GM15510 (cell line): ENCODE measurements around the gene MRTFA.

ENCODE experiments used
- POLR2A ChIP-seq: IDR thresholded peaks from 3 replicates; pipeline ENCODE4 v1.6.1; 2011; ENCODE audit warnings: borderline replicate concordance; ENCODE audit not compliant: insufficient read length; ENCODE audit errors: extremely low read depth

The MRTFA gene

DNA sequence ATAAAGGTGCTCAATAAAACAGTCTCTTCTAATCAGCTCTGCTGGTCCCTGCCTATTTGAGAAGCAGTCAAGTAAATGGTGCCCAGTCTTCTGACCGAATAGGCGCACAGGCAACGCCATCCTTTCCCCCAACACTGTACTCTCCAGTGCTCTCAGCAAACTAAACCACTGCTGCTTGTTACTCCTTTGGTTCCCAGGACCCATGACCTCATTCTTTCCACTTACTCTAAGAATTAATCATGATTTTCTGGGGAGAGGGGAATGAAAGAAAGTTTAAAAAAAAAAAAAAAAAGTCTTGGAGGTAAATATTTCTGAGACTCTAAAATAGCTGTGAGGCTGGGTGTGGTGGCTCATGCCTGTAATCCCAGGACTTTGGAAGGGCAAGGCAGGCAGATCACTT is 202.4 kb downstream of the MRTFA start:
- no peak for TF ChIP-seq POLR2A

DNA sequence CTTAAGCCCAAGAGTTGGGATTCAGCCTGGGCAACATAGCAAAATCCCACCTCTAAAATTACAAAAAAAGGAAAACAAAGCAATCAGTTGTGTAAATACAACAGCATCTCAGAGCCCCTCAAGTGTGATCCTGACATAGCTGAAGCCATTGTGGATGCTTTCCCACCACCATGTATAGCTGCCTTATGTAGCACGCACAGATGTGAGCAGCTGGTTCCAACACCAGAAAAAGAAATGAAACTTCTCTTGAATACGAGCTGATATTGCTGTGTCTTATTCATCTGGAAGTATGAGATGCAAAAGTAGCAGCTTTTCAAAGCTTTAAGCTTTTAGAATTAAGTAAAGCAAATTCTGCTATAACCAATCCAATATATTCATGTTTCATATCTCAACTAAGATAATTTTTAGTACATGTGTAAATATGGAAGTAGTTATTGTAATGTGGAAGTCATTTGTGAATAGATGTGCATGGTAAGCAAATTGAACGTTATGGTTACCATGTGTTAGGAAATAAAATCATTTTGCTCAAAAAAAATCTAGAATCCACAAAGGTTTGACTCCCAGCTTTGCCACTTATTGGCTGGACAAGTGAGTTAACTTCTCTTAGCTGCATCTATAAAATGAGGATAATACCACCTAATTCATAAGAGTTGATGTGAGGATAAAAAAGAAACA is 203.0 kb downstream of the MRTFA start:
- no peak for TF ChIP-seq POLR2A

DNA sequence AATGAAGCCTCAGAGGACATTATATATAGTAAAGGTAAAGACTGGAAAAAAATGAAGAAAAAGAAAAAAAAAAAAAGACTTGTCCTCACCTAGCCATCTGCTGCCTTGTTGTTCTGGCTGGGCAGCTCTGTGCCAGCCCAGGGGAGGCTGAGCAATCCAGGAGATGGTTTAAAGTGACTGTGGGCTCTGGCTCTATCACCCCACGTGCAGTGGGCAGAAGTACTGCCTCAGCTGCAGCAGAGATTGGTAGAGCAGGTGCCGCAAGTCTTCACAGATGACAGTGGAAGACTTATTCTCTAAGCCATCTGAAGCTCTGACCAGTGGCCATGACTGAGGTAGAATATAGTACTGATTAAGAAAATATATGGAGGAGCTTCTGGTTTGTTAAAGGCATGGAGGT is 203.9 kb downstream of the MRTFA start:
- no peak for TF ChIP-seq POLR2A

DNA sequence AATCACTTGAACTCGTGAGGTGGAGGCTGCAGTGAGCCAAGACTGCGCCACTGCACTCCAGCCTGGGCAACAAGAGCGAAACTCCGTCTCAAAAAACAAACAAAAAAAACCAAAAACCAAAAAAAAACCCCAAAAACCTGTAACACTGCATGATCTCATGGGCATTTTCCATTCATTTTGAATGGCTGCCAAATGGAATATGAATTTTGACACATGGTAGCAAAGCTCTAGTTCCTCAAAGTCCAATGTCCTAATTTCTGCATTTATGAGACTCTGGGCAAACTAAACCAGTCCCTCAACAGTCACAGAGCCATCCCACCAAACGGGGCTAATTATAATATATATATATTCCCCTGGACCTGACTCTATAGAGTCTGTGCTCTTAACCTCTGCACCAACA is 204.4 kb downstream of the MRTFA start:
- TF ChIP-seq POLR2A: no peak

DNA sequence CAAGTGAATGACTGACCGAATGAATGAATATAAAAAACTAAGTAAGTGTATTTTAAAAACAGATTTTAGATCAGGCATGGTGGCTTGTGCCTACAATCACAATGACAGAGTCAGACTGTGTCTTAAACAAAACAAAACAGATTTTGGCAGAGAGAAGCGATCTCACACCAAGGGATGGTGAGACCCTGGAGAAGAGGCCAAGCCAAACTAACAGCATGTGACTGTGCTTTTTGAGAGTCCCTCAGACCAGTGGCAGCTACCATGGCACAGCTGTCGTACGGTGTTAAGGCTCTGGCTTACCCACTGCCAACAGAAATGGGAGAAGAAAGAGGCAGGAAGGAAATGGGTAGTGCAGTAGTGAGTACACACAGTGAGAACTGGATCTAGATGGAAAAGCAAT is 205.5 kb downstream of the MRTFA start:
- TF ChIP-seq POLR2A: no peak

DNA sequence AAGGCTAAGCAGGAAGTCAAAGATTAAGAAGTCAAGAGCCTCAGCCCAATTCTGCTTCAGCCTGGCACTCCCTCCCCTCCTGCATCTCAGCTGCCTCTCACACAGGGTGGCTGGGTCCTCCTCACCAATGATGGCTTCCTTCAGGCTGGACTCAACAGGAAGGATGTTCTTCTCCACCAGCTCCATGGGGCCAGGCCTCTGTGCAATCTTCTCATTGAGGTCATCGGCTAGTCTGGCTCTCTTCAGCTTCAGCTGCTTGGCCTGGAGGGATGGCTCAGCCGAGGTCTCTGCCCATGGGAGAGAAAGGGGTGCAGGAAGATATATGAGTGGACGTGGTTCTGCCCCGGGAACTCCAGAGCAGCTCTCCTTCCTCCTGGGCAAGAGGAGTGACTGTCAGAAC is 207.0 kb downstream of the MRTFA start:
- no peak for TF ChIP-seq POLR2A

DNA sequence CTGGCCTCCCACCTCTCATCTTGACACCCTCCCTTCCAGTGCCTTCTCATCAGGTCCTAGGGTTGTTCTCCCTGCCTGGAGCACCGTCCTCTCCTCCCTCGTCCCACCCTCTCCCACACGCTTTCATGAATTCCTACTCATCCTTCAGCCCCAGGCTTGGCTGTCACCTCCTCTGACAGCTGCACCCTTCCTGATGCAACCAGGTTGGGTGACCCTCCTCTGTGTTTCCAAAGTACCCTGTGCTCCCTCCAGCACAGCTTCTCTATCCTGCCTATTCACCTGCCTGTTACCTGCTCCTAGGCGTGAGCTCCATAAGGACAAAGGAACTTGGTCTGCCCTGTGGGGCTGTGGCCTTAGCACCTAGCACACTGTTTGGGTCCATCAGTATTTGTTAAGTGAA is 207.7 kb downstream of the MRTFA start:
- no peak for TF ChIP-seq POLR2A

DNA sequence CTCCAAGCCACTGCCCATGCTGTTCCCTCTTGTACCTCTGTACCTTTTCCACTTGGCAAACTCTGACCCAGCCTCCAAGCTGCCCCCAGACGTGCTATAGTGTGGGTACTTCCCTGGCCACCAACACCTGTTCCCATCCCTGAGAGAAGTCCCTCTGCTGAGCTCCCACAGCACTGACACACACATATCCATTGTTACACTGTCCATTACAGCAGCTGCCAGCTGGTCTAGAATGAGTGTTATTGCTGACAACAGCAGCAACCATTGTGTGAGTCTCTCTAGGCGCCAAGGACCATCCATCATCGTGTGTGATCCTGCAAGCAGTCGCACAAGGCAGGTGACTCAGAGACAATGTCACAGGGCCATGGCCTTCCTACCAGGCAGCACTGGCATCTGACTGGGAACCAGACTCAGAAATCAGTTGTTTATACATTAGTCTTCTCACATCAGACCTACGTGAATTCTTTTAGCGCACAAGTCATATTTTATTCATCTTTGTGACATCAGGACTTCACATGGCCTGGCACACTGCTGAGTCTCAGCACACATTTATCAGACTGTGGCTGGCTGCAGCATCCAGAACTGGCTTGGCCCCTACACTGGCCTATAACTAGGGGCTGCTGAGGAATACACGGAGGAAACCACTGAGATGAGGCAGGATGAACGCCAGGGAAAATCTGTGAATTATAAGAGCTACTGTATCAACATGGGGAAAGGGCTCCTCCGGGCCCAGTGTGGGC is 209.8 kb downstream of the MRTFA start:
- TF ChIP-seq POLR2A: no peak

DNA sequence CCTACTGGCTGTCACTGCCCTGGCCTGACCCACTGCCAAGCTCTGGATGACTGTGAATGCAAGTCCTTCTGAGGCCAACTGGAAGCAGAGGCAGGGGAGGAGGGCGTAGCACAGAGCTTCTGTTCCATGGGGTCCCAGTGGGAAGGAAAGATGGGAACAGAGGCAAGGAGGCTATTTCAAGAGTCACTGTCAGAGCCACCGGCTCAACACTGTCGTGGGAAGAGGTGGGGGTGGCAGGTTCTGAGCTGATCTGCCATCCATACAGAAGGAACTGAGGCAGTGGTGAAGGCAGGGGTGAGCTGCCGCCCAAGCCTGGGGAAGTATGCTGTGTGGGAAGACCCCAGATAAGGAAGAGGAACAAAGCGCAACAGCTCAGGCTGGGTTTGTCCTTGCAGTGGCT is 211.4 kb downstream of the MRTFA start:
- no peak for TF ChIP-seq POLR2A

DNA sequence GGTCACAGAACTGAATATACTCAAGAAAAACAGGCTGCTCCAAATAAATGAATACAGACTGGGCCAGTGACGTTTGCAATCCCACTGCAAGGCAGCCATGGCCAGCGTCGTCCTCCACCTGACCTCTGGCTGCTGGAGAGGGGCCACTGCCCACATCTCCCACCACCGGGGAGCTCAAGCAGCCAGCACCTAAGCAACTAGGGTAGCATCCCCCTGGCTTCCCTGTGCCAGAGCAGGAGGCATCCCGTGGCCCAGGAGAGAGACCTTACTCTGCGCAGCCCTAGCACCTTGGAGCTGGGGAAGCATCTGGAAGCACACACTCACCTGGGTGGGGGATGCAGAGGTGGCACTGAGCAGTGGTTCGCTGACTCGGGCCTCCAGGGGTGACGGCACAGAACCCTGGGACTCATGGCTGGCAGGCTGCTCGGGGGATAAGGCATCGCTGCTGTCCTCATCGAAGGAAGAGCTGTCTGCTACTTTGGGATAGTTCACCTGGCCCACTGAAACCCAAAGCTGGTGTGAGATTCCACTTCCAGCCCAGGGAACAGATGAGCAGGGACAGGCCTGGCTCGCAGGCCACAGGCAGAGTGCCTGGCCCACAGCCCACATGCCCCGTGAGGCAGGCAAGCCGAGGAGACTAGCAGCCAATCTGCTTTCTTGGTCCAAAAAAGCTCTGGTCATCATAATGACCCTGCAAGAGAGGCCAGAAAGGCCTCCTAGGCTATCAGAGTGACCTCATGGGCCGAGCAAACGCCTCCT is 212.5 kb downstream of the MRTFA start:
- no peak for TF ChIP-seq POLR2A

DNA sequence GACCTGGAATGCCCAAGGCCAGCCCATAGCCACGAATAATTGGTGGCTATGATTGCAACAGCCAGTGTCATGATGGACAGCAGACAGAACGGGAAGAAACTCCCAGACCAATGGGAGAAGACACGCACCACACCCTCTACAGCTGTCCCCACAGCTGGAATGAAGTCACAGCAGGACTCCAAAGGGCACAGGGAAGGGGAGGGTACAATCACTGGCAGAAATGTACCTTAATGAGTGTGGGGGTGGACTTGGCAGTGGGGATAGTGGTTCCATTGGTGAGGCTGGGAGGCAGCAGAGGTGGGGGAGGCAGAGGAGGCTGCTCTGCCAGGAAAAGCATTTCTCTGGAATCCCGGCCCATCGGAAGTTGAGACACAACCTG is 213.2 kb downstream of the MRTFA start:
- TF ChIP-seq POLR2A: no peak

DNA sequence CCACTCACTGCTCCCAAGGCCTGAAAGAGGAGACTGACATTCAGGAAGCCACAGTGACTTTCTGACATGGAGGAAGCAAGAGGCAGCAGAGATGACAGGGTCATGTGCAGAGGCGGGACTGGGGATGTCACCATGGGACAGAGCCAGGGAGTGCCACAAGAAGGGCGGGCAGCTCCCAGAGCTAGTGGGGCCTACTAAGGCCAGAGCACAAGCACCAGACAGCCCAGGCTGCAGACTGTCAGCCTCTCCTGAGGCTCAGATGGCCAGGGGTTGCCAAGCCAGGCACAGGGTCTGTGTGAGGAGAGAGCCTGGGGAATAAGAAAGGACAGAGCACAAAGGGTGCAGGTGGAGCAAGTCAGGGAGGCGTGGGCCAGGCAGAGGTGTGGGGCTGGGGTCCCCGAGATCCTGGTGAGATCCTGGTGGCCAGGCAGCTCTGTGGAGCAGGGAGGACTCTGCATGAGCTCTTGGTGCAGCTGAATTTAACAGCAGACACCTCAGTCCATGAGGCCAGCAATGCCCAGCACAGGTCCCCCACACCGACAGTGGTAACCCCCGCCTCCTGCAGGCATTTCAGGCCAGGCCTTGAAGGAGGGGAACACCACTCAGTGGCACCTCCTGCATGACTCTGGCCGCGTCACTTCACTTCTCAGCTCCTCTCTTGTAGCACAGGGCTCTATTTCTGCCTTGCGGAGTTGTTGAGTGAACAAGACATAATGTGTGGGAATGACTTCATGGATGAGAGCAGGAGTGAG is 213.8 kb downstream of the MRTFA start:
- no peak for TF ChIP-seq POLR2A

DNA sequence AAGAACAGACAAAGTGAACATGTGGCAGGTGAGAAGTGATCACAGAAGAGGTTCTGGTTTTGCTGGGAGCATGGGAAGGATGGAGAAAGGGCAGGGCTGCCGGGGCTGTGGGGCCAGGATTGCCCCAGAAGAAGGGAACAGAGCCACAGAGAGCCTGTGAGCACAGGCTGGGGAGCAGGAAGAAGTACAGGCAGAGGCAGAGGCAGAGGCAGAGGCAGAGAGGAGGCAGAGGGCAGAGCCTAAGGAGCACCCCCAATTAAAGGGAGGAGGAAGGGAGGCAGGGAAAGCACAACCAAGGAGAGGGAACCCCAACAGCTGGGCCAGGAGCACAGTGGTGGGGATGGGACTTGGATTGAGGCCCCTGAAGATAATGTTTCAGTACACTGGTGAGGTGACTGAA is 214.6 kb downstream of the MRTFA start:
- TF ChIP-seq POLR2A: no peak

DNA sequence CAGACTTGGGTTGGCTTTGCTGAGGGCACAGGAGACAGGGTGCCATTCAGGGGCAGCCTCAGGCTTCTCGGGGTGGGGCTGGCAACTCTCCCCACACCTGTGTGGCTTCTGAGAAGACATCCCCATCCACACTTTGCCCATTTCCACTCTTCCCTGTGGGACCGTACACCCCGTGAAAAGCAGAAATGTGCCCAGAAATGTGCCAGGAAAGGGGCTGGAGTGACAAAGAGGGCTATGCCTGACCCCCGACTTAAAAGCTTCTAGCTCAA is 215.5 kb downstream of the MRTFA start:
- TF ChIP-seq POLR2A: no peak
